Vagina (tissue), 2 donors: ENCODE data around the gene TPP2. TPM values are rescaled to one million over a fixed set of nuclear protein-coding genes. Genes with fewer than 3 reads are reported as not detected.

Experiments used
- DNase-seq, 2 donors: peaks; one replicate each; pipeline ENCODE4 v3.0.0-alpha.2; 2017; ENCODE audit errors: extremely low spot score in 2 of 2
- H3K27ac ChIP-seq: fragments of 200-600 bp; sonication (generic); one replicate; pipeline ENCODE4 v1.5.1; 2019
- H3K27me3 ChIP-seq: fragments of 200-600 bp; sonication (generic); one replicate; pipeline ENCODE4 v1.5.1; 2019
- H3K36me3 ChIP-seq, 2 donors: fragments of 200-600 bp; sonication (generic); one replicate each; pipeline ENCODE4 v1.5.1; 2017 to 2019
- H3K4me1 ChIP-seq: fragments of 200-600 bp; sonication (generic); one replicate; pipeline ENCODE4 v1.5.1; 2019
- H3K4me3 ChIP-seq, 2 donors: fragments of 200-600 bp; sonication (generic); 1 replicate in 1 of 2; 2 replicates in 1 of 2; pipeline ENCODE4 v1.5.1; 2016 to 2019
- H3K9me3 ChIP-seq: fragments of 200-600 bp; sonication (generic); one replicate; pipeline ENCODE4 v1.5.1; 2019
- POLR2A ChIP-seq, 2 donors: fragments of 450-650 bp; IDR thresholded peaks; one replicate each; pipeline ENCODE4 v1.6.1; 2017; ENCODE audit warnings: antibody characterized with exemption in 2 of 2, mild to moderate bottlenecking in 2 of 2, moderate library complexity in 2 of 2
- POLR2AphosphoS5 ChIP-seq, 2 donors: sonication (generic); formaldehyde crosslinking; IDR thresholded peaks; one replicate each; pipeline ENCODE4 v1.9.0; 2017; ENCODE audit warnings: antibody characterized with exemption in 2 of 2, mild to moderate bottlenecking in 2 of 2, low read depth in 1 of 2; ENCODE audit not compliant: insufficient read depth in 1 of 2
- intact Hi-C: fragments of 100-400 bp; cut with DNase I; formaldehyde crosslinking; loops from one replicate; pipeline ENCODE4 v1.15.1; 2023
- total RNA-seq: library from RNA; depleted of rRNA; stranded (reverse); fragments of >200 nt; gene quantifications from one replicate; pipeline ENCODE4 v1.2.3, GENCODE V29; 2016
- TF ChIP-seq, protein P1 (sequence below), 3 experiments: fragments of 450-650 bp in 2 of 3; fragments of 200-600 bp in 1 of 3; sonication (generic) in 1 of 3; IDR thresholded peaks; one replicate each; pipeline ENCODE4 v1.5.1; 2017 to 2019; ENCODE audit warnings: antibody characterized with exemption in 3 of 3, mild to moderate bottlenecking in 2 of 3, moderate library complexity in 2 of 3

The TPP2 gene
- total RNA-seq, 1 donor from 2014 or later: 40.0 TPM

DNA sequence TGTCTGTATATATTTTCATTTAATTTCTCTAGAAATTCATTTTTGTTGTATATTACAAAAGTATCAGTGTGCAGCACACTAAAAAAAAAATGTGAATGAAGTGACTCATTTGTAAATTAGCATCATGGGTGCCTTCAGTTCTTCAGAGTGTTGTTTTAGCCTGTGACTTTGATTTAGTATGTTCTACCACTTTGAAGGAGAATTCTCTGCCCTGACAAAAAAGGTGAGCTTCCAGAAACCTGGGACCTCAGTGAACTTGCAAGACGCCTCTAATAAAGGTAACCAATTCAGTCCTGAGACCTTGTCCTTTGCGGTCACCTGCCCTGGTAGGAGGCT is 95.7 kb downstream of the TPP2 start:
- H3K36me3 ChIP-seq: no peaks in the 10 kb centered on the region
- TF ChIP-seq POLR2A (IDR thresholded peaks at IDR 0.05) (no peak), POLR2AphosphoS5 (IDR thresholded peaks at IDR 0.05; ENCODE audit: insufficient read depth in 1 of 2, low read depth in 1 of 2) (no peak)
- TF ChIP-seq, protein P1, sequence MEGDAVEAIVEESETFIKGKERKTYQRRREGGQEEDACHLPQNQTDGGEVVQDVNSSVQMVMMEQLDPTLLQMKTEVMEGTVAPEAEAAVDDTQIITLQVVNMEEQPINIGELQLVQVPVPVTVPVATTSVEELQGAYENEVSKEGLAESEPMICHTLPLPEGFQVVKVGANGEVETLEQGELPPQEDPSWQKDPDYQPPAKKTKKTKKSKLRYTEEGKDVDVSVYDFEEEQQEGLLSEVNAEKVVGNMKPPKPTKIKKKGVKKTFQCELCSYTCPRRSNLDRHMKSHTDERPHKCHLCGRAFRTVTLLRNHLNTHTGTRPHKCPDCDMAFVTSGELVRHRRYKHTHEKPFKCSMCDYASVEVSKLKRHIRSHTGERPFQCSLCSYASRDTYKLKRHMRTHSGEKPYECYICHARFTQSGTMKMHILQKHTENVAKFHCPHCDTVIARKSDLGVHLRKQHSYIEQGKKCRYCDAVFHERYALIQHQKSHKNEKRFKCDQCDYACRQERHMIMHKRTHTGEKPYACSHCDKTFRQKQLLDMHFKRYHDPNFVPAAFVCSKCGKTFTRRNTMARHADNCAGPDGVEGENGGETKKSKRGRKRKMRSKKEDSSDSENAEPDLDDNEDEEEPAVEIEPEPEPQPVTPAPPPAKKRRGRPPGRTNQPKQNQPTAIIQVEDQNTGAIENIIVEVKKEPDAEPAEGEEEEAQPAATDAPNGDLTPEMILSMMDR (IDR thresholded peaks at IDR 0.05): no peak
- H3K27ac ChIP-seq: no peak overlapping the region
- H3K4me3 ChIP-seq: no peak overlapping the region
- DNase-seq: no peak
- no peaks in the 10 kb centered on the region for H3K9me3 ChIP-seq
- no peaks in the 10 kb centered on the region for H3K27me3 ChIP-seq
- intact Hi-C loops: no loop called here
- H3K4me1 ChIP-seq: no peaks in the 10 kb centered on the region

DNA sequence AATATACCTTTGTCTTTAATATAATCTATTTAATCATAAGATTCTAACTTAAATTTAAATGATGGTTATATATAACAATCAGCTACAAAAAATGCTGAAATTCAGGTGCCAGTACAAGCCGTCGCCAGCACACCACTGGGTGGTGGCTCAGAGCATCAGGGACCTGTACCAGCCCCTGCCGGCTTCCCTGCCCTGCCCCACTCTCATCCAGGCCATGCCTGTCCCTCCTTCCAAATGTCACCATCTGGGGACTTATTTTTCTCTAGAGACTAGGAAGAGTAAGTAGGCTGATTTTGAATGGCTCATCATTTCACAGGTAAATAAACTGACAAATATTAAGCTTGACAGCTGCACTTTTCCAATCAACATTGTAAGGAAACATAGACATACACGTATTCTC is 96.5 kb downstream of the TPP2 start:
- no peaks in the 10 kb centered on the region for H3K36me3 ChIP-seq
- H3K4me1 ChIP-seq: no peaks in the 10 kb centered on the region
- intact Hi-C loops: no loop called here
- no peak overlapping the region for H3K4me3 ChIP-seq
- TF ChIP-seq POLR2A (IDR thresholded peaks at IDR 0.05) (no peak), POLR2AphosphoS5 (IDR thresholded peaks at IDR 0.05; ENCODE audit: insufficient read depth in 1 of 2, low read depth in 1 of 2) (no peak)
- TF ChIP-seq, protein P1 (IDR thresholded peaks at IDR 0.05): no peak
- DNase-seq: no peak
- no peaks in the 10 kb centered on the region for H3K27me3 ChIP-seq
- H3K9me3 ChIP-seq: no peaks in the 10 kb centered on the region
- no peak overlapping the region for H3K27ac ChIP-seq

DNA sequence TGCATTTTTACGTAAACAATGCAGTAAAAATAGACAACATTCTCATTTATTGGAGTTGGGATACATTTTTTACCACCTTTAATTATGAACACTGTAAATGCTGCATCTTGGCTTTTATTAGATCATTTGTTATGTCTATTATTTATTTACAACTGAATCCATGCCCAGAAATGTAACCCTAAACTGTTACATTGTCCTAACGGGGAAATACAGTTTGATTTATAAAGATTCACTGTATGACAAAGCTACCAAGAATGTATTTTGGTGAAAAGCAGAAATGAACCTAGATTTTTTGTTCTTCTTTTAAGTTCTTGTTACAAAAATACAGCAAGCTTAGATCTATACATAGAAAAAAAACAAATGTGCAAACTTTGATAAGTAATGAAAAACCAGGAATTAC is 97.0 kb downstream of the TPP2 start:
- Histone ChIP-seq H3K36me3 (no peaks in the 10 kb centered on the region), H3K4me3 (no peak overlapping the region), H3K27ac (no peak overlapping the region), H3K27me3 (no peaks in the 10 kb centered on the region), H3K4me1 (no peaks in the 10 kb centered on the region), H3K9me3 (no peaks in the 10 kb centered on the region)
- TF ChIP-seq POLR2AphosphoS5 (IDR thresholded peaks at IDR 0.05; ENCODE audit: insufficient read depth in 1 of 2, low read depth in 1 of 2) (no peak), POLR2A (IDR thresholded peaks at IDR 0.05) (no peak)
- TF ChIP-seq, protein P1 (IDR thresholded peaks at IDR 0.05): no peak
- intact Hi-C loops: no loop called here
- DNase-seq: no peak

DNA sequence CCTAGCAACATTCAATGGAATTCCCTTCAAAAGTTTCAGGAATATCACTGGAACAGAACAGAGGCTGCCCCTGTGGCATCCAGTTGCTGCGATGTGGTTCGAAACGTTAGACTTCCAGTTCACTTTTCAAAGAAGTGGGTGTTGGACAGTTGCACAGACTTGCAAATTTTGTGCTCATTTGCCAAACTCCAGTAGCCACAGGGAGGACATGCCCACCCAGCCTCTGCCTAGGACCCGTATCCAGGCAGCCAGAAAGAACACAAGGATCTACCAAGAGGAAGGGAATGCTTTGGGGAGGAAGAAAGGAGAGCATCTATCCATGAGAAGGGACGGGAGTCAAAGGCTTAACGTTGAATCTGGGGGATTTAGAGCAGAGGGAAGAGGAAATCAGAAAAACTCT is 98.2 kb downstream of the TPP2 start, which contains the start of gene METTL21C:
Gene METTL21C (minus strand): TSS at position 108 of the 400 bp plus-strand sequence. CDS start 546 bp downstream, outside the sequence.
- no peak for DNase-seq
- H3K36me3 ChIP-seq: no peaks in the 10 kb centered on the region
- no peak within 1 kb of the TSS for H3K27ac ChIP-seq
- H3K9me3 ChIP-seq: no peaks in the 10 kb centered on the region
- intact Hi-C loops: no loop called here
- H3K4me3 ChIP-seq: no peak within 1 kb of the TSS
- TF ChIP-seq POLR2A (IDR thresholded peaks at IDR 0.05): no peak
- TF ChIP-seq POLR2AphosphoS5 (IDR thresholded peaks at IDR 0.05; ENCODE audit: insufficient read depth in 1 of 2, low read depth in 1 of 2): no peak
- TF ChIP-seq, protein P1 (IDR thresholded peaks at IDR 0.05): no peak
- no peaks in the 10 kb centered on the region for H3K27me3 ChIP-seq
- H3K4me1 ChIP-seq: peaks cover 4% of the 10 kb centered on the region

DNA sequence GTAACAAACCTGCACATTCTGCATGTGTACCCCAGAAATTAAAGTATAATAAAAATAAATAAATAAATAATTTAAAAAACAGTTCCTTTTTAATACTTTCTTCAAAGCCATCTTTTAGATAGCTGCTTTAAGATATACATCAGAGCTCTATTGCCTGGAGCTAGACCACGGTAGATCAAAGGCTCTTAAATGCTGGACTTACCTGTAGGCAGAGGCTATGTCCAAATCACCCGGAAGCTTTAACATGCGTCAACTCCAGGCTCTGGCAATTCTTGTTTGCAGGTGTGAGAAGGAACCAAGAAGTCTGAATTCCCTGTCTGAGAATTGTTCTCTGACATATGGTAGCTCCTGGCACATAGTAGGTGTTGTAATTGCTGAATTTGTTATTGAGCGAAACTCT is 99.7 kb downstream of the TPP2 start:
- intact Hi-C loops: no loop called here
- TF ChIP-seq, protein P1 (IDR thresholded peaks at IDR 0.05): no peak
- TF ChIP-seq POLR2A (IDR thresholded peaks at IDR 0.05) (no peak), POLR2AphosphoS5 (IDR thresholded peaks at IDR 0.05; ENCODE audit: insufficient read depth in 1 of 2, low read depth in 1 of 2) (no peak)
- no peak overlapping the region for H3K27ac ChIP-seq
- H3K27me3 ChIP-seq: no peaks in the 10 kb centered on the region
- DNase-seq: no peak
- peaks cover 7% of the 10 kb centered on the region for H3K4me1 ChIP-seq
- H3K36me3 ChIP-seq: no peaks in the 10 kb centered on the region
- H3K4me3 ChIP-seq: no peak overlapping the region
- no peaks in the 10 kb centered on the region for H3K9me3 ChIP-seq
